ENCODE results near the gene FAM111B. TPM values are rescaled to one million over a fixed set of nuclear protein-coding genes. Genes with fewer than 3 reads are reported as not detected.
A peak's percentile ranks its signal among the peaks of the same experiment; 100 is the strongest.

Gene FAM111B
- polyA plus RNA-seq, 1 experiment = 0.76 TPM

GRCh38 chr11:59141673-59142460 lies 34.8 kb downstream of the FAM111B start:
- H3K4me3 ChIP-seq (ENCODE audit: low read depth, low read length) = peak overlapping the region; percentile 98
- ChIA-PET CTCF (interaction anchor here (0.8 to 6.6 kb wide), 11 partner anchors 9 to 565 kb away, joined by 3 to 56 read pairs (median 3); partner anchors contain the start of gene DTX4), POLR2A (interaction anchor here (0.6 to 0.7 kb wide), 2 partner anchors 46 to 1909 kb away, joined by 4 to 6 read pairs; no protein-coding TSS in a partner anchor)
- H3K36me3 ChIP-seq (ENCODE audit: control insufficient read depth, insufficient read depth, low read length) = peaks cover 1% of the 10 kb centered on the region; the same call in 1 of the 2 replicates
- no peak for TF ChIP-seq CTCF (IDR thresholded peaks at IDR 0.05; ENCODE audit: insufficient read depth, low read depth, low read length)
- no peaks in the 10 kb centered on the region for H3K27me3 ChIP-seq (ENCODE audit: control insufficient read depth, insufficient read depth, low read length)
- DNase-seq (ENCODE audit: low read depth) = no peak

GRCh38 chr11:59142530-59143507 lies 35.8 kb downstream of the FAM111B start, which contains the start of gene FAM111A:
FAM111A (plus strand) TSS chr11:59142856; CDS start chr11:59148873, 6,017 bp downstream.
- DNase-seq (ENCODE audit: low read depth) = peak; percentile 35
- Histone ChIP-seq H3K4me3 (ENCODE audit: low read depth, low read length) (peak within 1 kb of the TSS; percentile 98), H3K27me3 (ENCODE audit: control insufficient read depth, insufficient read depth, low read length) (no peaks in the 10 kb centered on the region), H3K36me3 (ENCODE audit: control insufficient read depth, insufficient read depth, low read length) (no peaks in the 10 kb centered on the region)
- TF ChIP-seq CTCF (IDR thresholded peaks at IDR 0.05; ENCODE audit: insufficient read depth, low read depth, low read length) = peak; percentile 32; the same call in 1 of the 2 replicates
- ChIA-PET CTCF (interaction anchor here (0.7 to 6.6 kb wide), 11 partner anchors 8 to 565 kb away, joined by 3 to 56 read pairs (median 3); partner anchors contain the start of gene DTX4), POLR2A (interaction anchor here (0.7 kb wide), 1 partner anchor 45 kb away, joined by 6 read pairs; no protein-coding TSS in a partner anchor)

- no peak for DNase-seq (ENCODE audit: low read depth)
- H3K4me3 ChIP-seq (ENCODE audit: low read depth, low read length) = peak overlapping the region; percentile 46
- no peaks in the 10 kb centered on the region for H3K27me3 ChIP-seq (ENCODE audit: control insufficient read depth, insufficient read depth, low read length)
- ChIA-PET CTCF (interaction anchor here (1.2 to 6.6 kb wide), 3 partner anchors 8 to 28 kb away, joined by 4 to 56 read pairs (median 16); partner anchors contain the start of gene DTX4), POLR2A (interaction anchor here (0.9 kb wide), 1 partner anchor 38 kb away, joined by 3 read pairs; no protein-coding TSS in a partner anchor)
- TF ChIP-seq CTCF (IDR thresholded peaks at IDR 0.05; ENCODE audit: insufficient read depth, low read depth, low read length) = no peak
- no peaks in the 10 kb centered on the region for H3K36me3 ChIP-seq (ENCODE audit: control insufficient read depth, insufficient read depth, low read length)
These were observed 37.1 kb downstream of the FAM111B start for GRCh38 chr11:59144096-59144495.

- CTCF ChIA-PET = interaction anchor here (0.6 to 6.6 kb wide), 5 partner anchors 9 to 568 kb away, joined by 4 to 56 read pairs (median 9); partner anchors contain the start of gene DTX4
- H3K36me3 ChIP-seq (ENCODE audit: control insufficient read depth, insufficient read depth, low read length) = no peaks in the 10 kb centered on the region
- POLR2A ChIA-PET = interaction anchor here (0.9 kb wide), 1 partner anchor 39 kb away, joined by 3 read pairs; no protein-coding TSS in a partner anchor
- peak overlapping the region; percentile 46 for H3K4me3 ChIP-seq (ENCODE audit: low read depth, low read length)
- H3K27me3 ChIP-seq (ENCODE audit: control insufficient read depth, insufficient read depth, low read length) = no peaks in the 10 kb centered on the region
- DNase-seq (ENCODE audit: low read depth) = peak; percentile 42
- 0 out of 2 replicates have a peak, but pooled peaks have one; percentile 8 for TF ChIP-seq CTCF (IDR thresholded peaks at IDR 0.05; ENCODE audit: insufficient read depth, low read depth, low read length)
These were observed 37.7 kb downstream of the FAM111B start for GRCh38 chr11:59144579-59145345.

Data from BJ (cell line).